ENCODE data around the gene EFHB.
"Not testable (repeated sequence)": the region's sequence is repeated elsewhere in the genome, so short reads cannot be mapped to it uniquely, and the experiment has no call there.

The EFHB gene

DNA sequence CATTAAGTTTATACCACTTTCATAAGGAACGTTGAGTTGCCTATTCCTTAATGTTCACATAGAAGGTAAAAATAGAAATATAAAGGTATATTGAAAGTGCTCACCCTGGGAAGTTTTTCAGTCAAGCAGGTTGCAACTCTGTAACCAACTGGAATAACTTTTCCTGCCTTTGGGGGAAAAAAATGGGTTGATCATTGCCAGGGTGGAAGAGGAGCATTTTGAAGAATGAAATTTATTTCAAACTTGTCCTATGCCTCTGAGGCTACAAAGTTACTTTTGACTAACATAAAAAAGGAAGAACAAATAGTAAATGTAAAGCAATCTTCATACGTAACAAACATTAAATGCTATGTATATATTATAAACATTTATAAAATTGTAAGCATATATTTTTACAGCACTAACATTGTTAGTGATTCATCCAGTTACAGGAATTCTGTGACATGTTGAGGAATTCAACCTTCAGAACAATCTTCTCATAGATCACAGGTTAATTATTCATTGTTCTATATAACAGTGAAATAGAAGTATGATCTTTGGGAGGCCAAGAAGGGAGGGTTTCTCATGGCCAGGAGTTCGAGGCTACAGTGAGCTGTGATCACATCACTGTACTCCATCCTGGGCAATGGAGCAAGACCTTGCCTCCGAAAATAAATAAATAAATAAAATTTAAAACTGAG lies 13.5 kb downstream of the EFHB start:
- DNase-seq, result no peak

DNA sequence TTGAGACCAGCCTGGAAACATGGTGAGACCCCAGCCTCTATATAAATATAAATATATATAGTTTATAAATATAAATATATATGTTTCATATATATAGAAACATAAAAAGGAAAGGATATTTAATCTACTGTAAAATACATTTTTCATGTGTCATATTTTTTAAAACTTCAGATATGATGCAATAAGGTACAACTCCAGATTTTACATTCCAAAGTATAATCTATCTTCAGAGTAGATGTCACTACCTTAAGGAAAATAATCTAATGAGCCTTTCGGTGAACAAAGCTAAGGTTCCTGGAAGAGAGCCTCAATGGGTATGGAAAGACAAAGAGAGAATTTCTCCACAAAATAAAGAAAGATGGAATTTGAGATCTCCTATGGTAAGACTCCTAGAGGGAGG lies 16.9 kb downstream of the EFHB start:
- no peak for DNase-seq

DNA sequence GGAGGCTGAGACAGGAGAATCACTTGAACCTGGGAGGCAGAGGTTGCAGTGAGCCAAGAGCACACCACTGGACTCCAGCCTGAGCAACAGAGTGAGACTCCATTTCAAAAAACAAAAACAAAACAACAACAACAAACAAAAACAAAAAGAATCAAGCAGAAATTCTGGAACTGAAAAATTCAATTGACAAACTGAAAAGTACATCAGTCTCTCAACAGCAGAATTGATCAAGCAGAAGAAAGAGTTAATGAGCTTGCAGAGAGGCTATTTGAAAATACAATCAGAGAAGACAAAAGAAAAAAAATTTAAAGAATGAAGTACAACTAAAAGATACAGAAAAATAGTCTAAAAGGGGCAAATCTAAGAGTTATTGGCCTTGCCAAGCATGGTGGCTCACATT lies 22.6 kb downstream of the EFHB start:
- DNase-seq, result no peak

DNA sequence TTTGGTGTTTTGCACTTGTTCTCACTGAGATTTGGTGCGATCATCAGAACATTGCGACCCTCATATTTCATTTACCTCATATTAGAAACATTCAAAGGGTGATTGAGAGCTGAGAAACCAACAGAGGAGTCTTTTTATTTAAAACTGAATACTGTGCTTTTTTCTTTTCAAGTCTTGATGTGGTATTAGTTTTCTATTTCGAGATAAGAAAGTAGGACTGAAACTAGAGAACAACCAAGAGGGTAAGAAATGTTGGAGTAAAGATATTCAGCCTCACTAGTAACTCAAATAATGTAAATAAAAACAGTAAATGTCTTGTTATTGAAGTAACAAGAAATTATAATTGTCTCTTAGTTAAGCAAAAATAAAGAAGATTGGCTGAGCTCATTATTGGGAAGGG lies 26.5 kb downstream of the EFHB start:
- DNase-seq, result no peak

DNA sequence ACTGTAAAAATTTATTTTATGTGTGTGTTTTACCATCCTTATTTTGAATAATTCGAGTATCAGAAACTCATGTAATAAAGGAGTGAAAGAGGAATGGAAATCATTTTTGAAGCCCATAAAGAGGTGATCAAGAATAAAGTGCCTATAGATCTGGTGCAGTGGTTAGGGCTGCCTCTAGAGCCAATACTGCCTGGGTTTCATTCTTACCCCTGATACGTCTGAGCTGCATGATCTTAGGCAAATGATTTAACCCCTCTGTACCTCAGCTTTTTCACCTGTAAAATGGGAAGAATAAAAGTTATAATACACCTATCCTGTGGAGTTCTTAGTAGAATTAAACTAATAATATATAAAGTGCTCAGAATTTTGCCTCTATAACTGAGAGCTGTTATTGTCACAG lies 30.4 kb downstream of the EFHB start:
- DNase-seq, result no peak

DNA sequence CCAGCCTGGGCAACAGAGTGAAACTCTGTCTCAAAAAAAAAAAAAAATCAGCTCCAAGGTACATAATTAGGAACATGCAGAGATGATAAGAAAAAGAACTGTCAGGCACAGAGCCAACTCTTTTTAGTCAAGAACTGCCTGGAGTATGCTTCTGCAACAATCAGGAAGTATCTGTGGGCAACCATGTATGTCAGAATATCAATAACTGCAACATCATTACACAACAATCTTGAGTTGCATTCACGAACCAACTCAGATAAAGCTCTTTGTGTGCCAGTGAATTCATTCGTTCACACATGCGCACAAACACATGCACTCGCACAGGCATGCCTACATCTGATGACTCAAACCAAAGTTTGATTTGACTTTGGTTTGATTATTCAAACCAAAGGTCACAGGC lies 32.1 kb downstream of the EFHB start:
- DNase-seq, result no peak

DNA sequence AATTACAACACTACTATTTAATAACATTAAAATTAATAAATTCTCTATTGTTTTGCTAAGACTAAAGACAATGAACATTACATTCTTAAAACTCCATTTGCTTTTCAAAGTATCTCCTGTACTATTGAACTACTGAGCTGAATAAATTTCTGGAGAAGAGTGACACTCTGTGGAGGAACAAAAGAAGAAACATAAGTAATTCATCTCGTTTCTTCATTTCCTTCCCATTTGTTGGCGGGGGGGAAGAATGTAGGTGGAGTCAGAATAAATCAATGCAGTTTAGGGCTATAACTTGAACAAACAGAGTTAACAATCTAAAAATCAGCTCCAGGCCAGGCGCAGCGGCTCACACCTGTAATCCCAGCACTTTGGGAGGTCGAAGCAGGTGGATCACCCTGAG lies 32.7 kb downstream of the EFHB start:
- no peak for DNase-seq

DNA sequence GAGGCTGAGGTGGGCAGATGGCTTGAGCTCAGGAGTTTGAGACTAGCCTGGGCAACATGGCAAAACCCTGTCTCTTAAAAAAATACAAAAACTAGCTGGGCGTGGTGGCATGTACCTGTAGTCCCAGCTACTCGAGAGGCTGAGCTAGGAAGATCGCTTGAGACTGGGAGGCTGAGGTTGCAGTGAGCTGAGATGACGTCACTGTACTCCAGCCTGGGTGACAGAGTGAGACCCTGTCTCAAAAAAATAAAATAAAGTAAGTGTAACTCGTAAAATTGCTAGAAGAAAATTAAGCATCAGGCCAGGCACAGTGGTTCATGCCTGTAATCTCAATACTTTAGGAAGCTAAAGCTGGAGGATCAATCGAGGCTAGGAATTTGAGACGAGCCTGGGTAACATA lies 34.2 kb downstream of the EFHB start:
- DNase-seq, result not testable (repeated sequence)

DNA sequence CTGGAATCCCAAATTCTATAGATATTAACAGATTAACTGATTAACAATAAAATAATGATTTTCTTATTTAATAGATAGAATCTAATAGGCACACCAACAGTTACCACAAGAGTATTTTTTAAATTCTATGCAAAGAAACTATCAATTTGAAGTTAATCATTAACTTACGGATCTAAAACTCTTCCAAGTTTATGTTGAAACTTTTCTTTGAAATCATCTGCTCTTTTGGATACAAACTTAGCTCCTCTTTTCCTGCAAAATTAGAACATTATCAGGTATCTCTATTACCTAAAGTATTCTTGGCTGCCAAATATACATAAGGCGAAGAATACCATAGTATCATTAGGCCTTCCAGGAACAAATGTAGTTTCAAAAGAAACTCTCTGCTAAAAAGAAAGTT lies 34.8 kb downstream of the EFHB start:
- no peak for DNase-seq

DNA sequence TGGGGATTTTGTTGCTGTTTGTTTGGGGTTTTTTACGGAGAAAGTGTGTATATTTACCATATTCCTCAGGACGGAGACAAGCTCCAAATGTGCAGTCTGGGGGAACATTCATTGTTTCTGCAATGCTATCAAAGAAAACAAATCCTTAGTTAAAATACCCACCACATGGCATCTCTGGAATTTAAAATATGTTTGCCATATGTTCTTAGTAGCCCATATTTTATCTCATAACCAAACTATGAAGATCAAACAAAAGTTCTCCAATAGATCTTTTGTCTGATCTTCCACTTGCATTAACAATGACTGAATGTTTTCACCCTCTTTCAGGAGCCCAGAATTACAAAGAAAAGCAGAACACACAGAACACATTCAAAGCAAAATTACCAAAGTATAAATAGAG lies 35.3 kb downstream of the EFHB start:
- no peak for DNase-seq

DNA sequence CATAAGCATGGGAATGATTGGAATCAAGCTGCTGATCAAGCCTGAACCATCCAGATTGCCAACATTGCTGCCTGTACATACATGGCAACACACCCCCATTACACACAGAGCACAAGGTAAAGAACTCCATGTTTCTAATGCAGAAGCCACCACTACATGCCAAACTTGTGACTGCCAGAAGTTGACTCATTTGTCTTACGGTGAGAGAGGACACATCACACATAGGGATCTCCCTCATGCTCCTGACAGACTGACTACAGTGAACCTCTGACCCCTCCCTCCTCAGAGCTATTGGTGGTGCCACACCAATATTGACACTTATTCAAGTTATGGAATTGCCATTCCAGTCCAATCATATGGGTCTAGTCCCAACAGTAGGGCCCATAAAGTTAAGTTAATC lies 42.3 kb downstream of the EFHB start:
- DNase-seq, result no peak

DNA sequence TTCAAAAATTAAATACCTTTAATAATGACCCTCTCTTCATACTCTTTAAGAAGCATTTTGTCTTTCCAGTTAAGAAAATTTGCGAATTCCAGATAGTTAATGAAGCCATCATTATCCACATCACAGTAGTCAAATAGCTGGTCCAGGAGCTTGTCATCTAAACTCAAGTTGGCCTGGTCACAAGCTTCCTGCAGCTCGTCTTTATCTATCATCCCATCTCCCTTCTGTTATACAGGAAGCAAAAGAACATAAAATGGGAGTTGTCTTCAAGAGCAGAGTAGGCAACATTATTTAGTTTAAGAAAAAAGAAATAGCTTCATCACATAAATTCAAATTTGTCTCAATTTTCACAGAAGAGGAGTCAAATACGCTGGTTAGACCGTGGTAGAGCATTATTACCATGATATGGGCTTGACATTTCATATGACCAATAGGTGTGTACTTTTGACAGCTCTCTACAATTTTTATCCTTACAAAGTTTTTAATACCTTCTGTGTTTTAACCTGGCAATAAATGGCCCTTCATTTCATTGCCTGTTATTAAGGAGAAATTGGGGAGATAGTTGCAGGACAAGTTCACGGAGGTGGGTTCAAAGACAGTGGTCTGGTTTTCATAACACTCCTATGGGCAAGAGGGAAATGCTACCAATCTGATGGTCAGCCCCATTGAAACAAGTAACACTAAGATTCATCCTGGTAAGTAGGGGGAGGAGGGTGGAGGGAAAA lies 45.4 kb downstream of the EFHB start:
- DNase-seq, result no peak

DNA sequence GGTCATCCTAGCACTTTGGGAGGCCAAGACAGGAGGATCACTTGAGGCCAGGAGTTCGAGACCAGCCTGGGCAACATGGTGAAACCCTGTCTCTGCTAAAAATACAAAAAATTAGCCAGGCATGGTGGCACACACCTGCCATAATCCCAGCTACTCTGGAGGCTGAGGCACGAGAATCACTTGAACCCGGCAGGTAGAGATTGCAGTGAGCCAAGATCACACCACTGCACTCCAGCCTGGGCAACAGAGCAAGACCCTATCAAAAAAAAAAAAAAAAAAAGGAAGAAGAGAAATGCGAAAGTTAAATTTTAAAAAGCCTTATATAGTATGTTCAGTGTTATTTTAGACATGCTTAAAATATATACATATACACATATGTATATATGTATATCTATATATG lies 46.9 kb downstream of the EFHB start:
- not testable (repeated sequence) for DNase-seq

DNA sequence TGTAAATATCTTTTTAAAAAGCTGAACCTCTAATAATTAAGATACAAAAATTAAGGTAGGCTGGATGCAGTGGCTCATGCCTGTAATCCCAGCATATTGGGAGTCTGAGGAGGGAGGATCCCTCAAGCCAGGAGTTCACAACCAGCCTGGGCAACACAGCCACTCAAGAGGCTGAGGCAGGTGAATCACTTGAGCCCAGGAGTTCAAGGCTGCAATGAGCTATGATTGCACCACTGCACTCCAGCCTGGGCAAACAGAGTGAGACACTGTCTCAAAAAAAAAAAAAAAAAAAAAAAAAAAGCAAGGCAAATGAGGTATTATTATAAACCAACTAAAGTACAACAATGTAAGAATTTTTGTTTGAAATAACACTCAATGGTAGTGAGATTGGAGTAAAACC lies 47.6 kb downstream of the EFHB start:
- DNase-seq, result no peak

DNA sequence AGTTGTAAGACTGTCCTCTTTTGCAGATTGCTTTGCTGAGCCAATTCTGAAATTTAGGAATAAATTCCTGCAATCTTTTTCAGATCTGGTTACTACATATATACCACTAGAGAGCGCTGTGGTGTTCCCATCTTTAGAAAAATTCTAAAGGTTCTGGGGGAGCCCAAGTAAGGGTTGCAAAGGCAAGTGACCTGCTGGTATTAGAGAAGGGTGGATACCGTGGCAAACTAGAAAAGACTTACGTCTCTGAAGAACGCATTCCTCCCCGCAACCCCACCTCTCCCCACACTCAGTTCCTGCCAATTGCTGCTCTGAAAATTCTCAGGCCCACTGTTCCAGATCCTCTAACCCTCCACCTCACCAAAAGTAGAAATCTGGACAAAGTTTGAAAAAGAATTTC lies 48.5 kb downstream of the EFHB start:
- no peak for DNase-seq

DNA sequence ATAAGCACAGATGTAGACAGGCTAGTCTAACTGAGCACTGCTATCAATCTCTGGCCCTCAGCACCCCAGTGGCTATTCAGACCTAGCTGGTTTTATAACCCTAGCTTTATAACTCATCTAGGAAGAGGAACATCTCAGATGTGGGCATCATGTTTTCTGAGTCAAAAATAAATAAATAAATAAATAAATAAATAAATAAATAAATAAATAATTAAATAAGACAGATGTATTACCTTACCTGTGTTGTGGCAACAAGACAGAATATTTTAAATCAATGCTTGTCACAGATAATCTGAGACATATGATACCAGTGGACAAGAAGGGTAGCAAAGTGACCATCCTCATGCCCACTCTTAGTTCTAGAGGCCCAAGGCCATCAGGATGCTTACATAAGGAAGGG lies 52.2 kb downstream of the EFHB start:
- no peak for DNase-seq

DNA sequence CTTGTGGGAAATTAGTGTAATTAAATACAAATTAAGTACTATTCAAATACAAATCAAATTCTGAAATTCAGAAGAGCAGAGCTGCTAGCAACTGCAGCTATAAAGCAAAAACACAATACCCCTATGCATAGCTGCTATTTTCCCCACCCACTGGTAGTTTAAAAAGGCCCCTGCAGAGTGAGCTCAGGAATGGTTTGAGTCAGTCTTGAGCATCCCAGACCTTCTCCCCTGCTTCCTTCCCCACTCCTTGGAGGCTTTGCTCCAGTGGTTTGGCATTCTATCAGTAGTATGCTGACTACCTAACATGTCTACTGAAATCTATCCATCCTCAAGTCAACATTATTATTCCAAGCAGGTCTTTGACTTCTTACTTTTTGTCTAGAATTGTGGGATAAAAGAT lies 53.0 kb downstream of the EFHB start:
- DNase-seq, result no peak

DNA sequence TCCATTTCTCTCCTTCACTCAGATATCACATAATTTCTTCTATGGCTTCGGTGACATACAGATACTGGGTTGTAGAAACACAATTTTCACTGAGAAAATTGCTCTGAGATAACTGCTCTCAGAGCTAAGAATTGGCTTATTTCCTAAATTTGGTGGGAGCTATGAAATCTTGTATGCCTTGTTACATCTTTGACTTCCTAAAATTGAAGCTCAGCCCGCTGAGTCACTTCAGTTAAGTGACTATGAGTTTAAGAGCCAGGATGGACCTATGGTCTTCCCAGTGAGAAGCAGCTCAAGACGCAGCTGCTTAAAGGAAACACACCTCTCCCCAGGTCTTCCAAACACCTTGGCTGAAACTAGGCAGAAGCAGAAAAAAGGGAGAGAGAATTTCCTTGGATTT lies 56.4 kb downstream of the EFHB start:
- no peak for DNase-seq

DNA sequence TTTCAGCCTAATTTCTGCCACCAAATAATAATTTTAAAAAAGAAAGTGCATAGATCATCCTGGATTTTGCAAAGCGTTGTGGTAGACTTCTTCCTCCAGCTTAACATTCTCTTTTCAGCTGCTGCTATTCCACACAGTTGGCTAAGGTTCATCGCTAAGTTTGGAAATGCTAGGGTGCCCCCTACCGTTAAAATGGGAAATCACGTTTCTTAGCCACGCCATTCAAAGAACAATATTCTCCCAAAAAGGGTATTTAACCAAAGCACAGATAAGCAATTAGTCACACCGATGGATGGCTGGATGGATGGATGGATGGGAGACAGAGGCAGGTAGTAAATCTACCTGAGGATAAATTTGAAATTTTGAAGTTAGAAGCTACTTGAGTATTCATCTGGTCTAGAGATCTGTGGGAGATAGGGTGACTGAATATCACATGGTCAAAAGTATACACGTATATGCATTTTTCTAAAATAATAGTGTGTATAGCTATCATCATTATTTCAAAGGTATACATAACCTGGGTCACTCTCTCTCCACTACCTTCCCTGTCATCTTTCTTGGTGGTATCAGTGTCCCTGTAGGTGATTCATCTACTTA lies 67.2 kb downstream of the EFHB start:
- peak; percentile 62 for DNase-seq

DNA sequence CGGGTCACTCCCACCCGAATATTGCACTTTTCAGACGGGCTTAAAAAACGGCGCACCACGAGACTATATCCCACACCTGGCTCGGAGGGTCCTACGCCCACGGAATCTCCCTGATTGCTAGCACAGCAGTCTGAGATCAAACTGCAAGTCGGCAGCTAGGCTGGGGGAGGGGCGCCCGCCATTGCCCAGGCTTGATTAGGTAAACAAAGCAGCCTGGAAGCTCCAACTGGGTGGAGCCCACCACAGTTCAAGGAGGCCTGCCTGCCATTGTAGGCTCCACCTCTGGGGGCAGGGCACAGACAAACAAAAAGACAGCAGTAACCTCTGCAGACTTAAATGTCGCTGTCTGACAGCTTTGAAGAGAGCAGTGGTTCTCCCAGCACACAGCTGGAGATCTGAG lies 78.7 kb downstream of the EFHB start:
- not testable (repeated sequence) for DNase-seq

DNA sequence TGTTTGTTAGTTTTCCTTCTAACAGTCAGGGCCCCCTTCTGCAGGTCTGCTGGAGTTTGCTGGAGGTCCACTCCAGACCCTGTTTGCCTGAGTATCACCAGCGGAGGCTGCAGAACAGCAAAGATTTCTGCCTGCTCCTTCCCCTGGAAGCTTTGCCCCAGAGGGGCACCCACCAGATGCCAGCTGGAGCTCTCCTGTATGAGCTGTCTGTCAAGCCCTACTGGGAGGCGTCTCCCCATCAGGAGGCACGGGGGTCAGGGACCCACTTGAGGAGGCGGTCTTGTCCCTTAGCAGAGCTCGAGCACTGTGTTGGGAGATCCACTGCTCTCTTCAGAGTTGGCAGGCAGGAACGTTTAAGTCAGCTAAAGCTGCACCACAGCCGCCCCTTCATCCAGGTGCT lies 87.4 kb downstream of the EFHB start:
- not testable (repeated sequence) for DNase-seq
